DMS 273 (cell line): ENCODE data around the gene F9.
"Not testable (repeated sequence)": the region's sequence is repeated elsewhere in the genome, so short reads cannot be mapped to it uniquely, and the experiment has no call there.

Experiments used
- DNase-seq: peaks from one replicate; lab custom pipeline; 2025; ENCODE audit not compliant: unreplicated experiment; lab: John Stamatoyannopoulos, UW

F9 gene

DNA sequence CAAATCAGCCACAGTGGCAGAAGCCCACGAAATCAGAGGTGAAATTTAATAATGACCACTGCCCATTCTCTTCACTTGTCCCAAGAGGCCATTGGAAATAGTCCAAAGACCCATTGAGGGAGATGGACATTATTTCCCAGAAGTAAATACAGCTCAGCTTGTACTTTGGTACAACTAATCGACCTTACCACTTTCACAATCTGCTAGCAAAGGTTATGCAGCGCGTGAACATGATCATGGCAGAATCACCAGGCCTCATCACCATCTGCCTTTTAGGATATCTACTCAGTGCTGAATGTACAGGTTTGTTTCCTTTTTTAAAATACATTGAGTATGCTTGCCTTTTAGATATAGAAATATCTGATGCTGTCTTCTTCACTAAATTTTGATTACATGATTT lies at the start of gene F9:
F9 (plus strand) TSS at position 190 of the 400 bp plus-strand sequence; CDS start at position 216, 26 bp downstream.
- DNase-seq = no peak

DNA sequence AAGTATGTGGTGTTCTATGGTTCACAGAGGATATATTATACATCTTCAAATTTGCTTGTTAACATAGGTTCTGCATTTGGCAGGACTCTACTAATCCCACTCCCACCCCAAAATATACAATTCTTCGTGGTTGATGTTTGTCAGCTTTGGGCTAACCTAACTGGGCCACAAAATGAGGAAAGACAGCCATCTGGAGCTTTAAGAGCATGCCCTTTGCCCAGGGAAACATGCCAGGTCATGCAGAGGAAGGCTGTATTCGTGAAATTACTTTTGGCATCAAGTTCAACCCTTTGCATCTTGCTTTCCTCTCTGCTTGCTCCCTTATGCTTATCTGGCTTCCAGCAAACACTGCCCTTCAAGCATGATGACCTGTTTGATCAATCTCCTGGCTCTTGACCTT lies 46.8 kb upstream of the F9 start:
- no peak for DNase-seq

DNA sequence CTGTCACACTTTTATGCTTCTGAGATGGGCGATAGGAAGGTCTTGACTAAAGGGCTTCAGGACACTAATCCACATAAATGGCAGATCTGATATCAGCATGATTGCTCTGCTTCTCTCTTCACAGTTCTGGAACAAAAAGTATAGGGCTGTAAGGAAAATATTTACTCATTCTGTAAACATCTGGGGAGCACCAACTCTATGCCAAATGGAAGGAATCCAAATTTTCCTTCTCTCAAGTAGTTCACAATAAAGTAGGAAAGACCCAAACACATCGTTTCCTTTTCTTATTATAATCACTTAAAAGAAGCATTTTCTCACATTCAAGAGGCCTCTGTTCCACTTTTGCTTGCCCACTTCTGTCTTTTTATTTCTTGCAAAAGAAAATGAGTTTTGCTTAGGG lies 45.9 kb upstream of the F9 start:
- no peak for DNase-seq

- DNase-seq = no peak
Measured at GRCh38 chrX:139495324-139495723, 35.2 kb upstream of the F9 start.

DNA sequence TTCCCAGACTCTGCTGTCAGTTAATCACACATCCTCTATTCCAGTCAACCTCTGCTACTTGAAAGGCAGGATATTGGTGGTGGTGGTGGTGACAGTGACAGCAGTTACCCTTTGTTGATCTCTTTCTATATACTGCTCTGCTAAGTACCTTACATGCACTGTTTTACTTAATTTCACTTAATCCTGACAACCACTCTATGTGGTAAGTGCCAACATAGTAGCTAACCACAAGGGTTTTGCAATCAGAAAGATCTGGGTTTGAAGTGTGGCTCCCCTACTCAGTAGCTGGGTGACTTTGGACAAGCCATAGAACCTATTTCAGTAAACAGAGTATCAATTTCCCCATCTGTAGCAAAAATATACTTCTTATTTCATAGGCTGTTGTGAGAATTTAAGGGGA lies 24.2 kb upstream of the F9 start:
- DNase-seq = no peak

DNA sequence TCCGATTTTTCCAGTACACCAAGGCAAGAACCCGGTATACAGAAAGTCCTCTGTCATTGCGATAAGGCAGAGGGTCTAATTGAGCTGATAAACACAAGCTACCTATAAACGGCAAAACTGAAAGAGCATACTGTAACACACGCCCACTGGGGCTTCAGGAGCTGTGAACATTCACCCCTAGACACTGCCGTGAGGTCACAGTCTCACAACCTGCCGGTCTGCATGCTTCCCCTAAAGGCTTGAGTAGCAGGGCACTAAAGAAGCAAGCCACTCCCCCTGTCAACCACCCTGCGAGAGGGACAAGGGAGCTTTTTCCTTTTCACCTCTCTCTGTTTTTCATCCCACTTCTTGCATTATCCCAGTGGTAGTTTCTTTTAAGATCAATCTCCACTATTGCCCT lies 22.4 kb upstream of the F9 start:
- DNase-seq = no peak

DNA sequence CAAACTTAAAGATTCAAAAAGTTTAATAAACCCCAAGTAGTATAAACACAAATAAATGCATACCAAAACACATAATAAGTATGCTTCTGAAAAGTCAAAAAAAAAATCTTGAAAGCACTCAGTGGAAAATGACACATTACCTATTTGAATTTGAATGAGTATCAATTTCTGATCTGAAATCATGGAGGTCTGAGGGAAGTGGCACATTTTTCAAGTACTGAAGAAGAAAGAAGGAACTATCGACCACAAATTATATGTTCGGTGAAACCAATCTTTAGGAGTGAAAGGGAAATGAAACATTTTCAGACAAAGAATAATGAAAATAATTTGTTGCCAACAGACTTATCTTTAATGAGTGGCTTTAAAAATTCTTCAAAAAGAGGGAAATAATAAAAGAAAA lies 12.1 kb upstream of the F9 start:
- no peak for DNase-seq

- not testable (repeated sequence) for DNase-seq
Measured at GRCh38 chrX:139528829-139529228, 1.7 kb upstream of the F9 start.

- no peak for DNase-seq
Measured at GRCh38 chrX:139532834-139533233, 2.3 kb downstream of the F9 start.

- no peak for DNase-seq
Measured at GRCh38 chrX:139533444-139533843, 2.9 kb downstream of the F9 start.

DNA sequence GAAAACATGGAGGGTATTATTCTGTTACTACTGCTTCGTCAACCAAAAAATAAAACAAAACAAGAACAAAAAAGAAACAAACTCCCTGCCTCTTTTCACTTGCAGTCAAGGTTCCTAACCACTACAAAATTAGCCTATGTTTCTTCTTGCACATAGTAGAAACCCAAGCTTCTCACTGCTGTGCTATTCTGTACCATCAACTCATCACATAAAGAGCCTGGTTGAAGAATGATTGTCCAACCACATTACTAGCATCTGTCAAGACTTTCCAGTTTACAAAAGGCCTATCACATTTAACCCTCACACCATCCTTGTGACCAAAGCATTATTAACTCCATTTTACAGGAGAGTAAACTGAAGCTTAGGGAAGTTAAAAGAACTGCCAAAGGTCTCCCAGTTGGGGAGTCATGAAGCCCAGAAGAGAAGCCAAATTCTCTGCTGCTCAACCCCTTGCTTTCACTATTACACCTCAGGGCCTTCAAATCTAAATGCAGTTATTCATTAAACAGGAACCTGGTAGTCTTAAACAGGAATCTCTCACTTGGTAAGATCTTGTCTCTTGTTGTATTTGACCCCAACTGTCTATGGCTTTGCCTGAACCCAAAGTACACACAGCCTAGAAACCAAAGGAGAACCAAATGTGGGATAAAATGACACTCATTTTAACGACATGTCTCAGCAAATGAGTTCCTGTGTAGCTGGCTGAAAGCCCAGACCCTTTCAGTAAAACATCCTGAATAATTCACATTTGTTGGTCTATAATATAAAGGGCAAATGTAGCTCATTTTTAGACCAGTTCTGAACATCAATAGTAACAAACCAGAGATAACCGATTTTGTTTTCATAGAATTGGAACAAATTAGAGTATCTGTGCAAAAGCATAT lies 8.6 kb downstream of the F9 start:
- DNase-seq = no peak

DNA sequence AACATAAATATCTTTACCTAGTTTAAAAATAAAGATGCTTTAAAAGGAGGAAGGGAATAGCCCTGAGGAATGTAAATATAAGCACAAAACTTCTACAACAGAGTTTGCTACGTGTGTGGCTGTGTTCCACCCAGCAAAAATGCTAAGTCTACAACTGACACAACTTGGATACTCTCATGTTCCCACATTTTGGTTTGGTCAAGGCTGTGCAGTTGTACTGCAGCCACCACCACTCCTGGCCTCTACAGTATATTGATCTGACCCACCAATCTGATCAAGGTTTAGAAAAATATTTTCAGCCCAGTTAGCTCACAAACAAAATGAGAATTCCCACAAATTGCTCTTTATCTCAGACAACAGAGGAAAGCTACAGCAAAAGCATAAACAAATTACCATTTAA lies 12.1 kb downstream of the F9 start:
- no peak for DNase-seq

- no peak for DNase-seq
Measured at GRCh38 chrX:139543920-139544319, 13.4 kb downstream of the F9 start.

- DNase-seq = no peak
Measured at GRCh38 chrX:139544591-139544990, 14.1 kb downstream of the F9 start.

DNA sequence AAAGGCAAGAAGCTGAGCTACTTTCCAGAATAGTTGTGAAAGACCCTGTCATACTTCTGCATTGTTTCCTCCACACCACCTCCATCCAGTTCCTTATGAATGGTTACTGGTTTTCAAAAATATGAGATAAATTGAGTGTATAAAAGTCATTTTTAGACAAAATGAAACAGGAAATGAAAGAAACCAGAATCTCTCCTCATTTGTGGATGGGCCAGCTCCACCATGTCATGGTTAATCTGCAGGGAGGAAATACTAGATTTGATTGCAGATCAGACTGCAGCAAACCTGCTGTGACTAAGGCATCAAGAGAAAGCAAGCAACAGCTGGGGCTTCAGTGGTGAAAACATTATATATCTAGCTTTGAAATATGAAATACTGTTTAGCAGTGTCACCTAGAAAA lies 23.8 kb downstream of the F9 start:
- DNase-seq = no peak

DNA sequence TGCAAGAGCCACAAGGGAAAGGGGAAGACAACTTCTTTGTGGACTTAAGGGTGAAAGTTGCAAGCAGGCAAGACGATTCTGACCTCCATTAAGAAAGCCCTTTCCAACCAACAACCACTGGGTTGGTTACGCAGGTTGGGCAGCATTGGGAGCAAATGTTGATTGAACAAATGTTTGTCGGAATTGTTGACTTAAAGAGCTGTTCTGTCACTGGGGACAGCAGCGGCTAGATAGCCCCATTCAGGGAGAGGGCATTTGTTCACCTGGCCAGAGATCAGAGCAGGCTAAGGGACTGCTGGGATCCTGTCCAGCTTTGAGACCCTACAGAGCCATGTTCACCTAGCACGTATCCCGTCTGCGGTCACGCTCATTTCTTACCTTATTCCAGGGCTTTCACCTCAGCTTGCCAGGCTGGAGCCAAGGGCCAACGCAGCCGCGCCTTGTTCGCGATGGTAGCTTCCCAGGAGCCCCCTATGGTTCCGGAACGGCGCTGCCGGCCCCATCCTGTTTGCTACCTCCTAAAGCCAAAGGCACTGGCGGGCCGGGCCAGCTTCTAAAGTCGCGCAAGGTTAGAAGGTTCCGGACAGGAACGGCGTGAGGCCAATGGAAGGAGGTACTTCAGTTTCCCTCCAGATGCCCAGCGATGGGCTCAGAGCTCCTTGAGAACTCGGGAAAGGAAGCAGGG lies 24.6 kb downstream of the F9 start:
- no peak for DNase-seq

GRCh38 chrX:139559383-139560042 lies 29.0 kb downstream of the F9 start:
- DNase-seq = peak; percentile 77

- no peak for DNase-seq
Measured at GRCh38 chrX:139560221-139560620, 29.7 kb downstream of the F9 start.

DNA sequence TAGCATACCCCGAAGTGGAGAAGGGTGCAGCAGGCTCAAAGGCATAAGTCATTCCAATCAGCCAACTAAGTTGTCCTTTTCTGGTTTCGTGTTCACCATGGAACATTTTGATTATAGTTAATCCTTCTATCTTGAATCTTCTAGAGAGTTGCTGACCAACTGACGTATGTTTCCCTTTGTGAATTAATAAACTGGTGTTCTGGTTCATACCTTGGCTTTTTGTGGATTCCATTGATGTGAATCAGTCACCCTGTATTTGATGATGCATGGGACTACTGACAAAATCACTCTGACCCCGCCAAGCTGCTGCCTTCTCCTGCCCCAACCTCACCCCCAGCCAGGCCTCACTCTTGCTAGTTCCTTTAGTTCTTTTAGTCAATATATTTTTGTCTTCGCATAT lies 32.7 kb downstream of the F9 start:
- no peak for DNase-seq

GRCh38 chrX:139566981-139567380 lies 36.4 kb downstream of the F9 start:
- no peak for DNase-seq

GRCh38 chrX:139581068-139581467 lies 50.5 kb downstream of the F9 start:
- DNase-seq = no peak

DNA sequence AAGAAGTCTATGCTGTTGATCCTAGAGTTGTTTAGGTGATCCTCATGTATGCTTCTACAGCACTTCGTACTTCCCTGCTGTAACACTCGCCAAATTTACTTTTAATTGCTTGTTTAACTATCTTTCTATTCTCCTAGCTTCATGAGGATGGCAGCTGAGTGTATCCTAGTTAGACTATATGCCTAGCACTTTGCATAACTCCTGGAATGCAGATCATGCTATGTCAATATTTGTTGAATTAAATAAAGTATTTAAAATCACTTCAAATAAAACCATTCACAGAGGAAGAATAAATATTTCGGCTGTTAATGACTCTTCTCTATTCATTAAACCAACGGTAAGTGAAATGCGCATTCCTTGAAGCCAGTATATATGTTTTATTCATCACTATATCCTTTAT lies 55.1 kb downstream of the F9 start:
- DNase-seq = no peak
